Middle frontal gyrus (tissue), 1 donor: ENCODE data around the gene DTHD1.

ENCODE experiments used
- DNase-seq: peaks from one replicate; pipeline ENCODE4 v3.0.0-alpha.2; 2015; ENCODE audit warnings: low spot score; ENCODE audit errors: extremely low spot score

DTHD1 gene

DNA sequence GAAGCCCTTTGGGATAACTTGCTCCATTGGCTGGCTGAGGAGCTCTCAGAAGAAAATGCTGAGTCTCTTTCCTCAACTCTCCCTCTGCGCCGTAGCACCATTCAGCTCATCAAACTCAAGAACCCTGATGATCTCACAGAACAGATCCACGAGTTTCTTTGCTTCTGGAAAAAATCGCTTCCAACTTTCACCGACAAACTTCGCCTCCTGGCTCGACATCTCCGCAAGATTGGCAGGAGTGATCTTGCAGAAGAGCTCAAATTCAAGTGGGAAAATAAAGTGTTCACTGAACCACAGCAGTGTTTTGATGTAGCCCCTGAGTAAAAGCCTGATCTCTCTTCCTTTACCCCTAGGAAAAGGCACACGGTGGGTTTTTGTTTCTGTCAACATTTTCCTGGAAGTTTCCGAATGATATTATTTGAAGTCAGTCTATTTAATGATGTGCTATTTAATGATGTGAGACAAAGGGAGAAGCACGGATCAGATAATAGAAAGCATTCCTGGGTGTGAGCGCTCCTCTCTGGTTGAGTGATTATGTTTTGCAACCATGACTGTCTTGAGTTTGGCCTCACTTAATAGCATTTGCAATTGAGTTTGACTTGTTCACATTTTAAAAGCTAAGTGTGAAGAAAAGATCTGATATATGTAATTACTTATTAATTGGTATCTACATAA, 62.2 kb downstream of the DTHD1 start:
- DNase-seq, result no peak

DNA sequence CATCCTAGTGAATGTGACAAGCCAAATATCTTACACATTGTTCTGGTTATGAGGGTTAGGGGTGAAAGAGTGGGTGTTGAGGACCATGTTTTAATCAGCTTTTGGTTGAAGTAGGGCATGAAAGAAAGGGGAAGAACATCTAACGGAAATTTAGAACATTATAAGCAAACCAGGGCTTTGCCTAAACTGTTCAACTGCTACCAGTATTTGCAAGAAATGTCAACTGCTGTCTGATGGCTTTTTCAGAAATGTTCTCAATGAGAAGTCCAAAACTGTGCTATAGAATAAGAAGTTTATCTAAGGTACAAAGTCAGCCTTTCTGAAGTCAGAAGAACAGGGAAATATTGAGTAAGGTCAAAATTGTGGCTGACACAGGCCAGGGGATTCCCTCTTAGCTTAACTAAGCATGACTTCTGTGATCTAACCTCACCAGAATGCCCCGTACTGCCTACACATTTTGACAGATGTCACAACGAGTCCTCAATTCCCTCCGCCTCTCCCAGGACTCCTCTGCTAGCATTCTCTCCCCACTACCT, 67.1 kb downstream of the DTHD1 start:
- no peak for DNase-seq

DNA sequence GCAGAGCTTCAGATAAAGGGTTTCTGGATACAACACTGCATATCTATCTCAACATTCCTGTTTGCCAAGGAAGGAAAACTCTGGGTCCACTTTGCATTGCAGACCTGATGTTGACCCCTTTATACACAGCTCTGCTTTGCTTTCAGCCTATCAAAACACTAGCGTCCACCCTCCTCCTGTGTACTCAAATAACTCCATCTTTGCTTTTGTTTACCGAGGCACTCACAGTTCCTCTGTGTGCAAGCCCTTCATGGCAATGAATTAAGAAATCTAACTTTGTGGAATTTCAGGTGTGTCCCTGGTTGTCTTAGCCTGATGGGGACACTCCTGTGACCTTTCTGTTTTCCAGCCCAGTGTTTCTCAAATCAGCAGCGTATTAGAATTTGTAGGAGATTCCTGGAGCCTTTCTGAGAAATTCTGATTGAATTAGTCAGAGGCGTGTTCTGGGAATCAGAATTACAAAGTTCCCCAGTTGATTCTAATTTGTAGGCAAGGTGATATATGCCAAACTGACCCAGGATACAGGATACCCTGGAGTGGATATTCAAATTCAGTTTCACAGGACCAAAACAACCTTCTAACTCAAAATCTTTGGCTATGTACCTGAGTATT, 68.6 kb downstream of the DTHD1 start:
- no peak for DNase-seq

DNA sequence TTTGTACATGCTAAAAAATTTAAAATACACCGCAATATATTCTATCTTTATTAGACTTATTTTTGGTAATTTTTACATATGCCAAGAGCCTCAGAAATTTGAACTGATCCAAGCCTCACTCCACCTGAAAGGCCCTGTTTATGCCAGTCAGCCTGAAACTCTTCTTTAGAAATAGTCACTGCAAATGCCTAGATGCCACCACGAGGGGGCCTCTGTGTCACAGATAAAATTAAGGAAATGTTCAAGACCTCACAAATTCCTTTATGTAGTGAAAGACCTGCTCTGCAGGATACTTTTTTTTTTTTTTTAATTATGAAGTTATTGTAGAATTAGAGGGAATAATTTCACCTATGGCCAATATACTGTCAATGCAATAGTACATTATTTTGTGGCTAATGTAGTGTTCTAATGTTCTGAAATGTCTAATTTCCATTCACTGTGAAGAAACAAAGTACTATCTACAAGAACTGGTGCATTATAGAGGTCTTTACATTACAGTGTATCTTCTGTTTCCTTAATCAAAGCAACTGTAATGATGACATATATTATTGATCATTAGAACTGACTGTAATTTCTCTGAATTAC, 69.8 kb downstream of the DTHD1 start:
- peak; percentile 81 for DNase-seq

DNA sequence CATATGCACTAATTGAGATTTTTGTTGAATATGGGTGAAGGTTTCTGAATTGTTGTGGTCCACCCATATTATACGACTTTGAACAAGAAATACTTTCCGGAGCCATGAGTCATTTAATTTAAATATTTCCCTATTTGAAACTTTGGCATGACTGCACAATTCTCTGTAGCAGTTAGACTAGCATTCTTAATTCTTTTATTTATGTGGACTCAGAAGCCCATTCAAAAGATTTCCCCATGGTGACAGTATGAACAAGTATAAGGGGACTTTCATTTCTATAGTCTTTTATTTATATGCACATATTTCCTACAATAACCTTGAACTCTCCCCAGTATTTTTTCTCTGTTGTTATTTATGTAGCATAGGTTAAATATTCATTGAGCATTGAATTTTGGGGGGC, 72.6 kb downstream of the DTHD1 start:
- no peak for DNase-seq

DNA sequence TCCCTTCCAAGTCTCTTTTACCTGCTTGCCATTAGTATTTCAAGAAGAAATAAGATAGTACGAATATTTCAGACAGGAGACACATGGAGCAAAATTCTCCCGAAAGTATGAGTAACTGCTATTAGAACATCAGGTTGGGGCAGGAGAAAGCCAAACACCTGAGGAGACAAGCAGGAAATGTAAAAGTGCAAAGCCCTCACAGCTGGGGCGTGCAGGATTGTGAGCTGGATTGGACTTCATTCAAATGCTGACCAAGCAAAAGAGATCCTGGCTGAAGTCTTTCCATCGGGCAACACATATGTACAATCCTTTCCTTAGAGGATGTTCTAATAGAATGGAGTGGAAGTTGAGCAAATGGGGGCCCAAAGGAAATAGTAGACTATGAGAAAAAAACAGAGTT, 76.8 kb downstream of the DTHD1 start:
- DNase-seq, result no peak

DNA sequence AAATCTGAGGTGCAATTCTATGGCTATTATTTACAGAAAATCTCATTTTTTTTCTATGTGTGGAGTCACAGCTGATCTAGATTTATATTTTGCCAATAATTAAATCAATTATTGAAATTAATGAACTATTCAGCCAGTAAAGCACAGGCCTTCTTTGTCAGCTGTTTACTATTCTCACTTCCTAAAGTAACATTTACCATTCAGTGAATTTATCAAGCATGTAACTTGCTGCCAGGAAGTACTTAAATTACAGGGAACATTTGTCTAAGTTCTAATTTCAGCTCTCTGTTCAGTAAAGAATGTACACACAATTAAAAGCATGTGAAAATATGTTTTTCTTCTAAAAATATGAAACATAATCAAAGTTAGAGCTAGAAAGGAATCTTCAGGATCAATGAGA, 79.3 kb downstream of the DTHD1 start:
- no peak for DNase-seq

DNA sequence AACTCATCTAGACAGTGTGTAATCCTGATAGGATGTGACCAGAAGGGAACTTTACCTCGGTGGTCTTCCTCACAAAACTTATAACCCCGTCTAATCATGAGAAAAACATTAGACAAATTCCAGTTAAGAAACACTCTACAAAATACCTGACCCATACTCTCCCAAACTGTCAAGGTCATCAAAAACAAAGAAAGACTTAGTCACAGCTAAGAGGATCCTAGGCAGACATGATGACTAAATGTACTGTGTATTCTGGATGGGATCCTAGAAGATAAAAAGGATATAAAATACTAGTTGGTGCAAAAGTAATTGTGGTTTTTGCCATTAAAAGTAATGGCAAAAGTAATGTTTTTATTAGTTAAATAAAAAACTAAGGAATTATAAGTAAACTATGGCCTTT, 81.6 kb downstream of the DTHD1 start:
- no peak for DNase-seq

DNA sequence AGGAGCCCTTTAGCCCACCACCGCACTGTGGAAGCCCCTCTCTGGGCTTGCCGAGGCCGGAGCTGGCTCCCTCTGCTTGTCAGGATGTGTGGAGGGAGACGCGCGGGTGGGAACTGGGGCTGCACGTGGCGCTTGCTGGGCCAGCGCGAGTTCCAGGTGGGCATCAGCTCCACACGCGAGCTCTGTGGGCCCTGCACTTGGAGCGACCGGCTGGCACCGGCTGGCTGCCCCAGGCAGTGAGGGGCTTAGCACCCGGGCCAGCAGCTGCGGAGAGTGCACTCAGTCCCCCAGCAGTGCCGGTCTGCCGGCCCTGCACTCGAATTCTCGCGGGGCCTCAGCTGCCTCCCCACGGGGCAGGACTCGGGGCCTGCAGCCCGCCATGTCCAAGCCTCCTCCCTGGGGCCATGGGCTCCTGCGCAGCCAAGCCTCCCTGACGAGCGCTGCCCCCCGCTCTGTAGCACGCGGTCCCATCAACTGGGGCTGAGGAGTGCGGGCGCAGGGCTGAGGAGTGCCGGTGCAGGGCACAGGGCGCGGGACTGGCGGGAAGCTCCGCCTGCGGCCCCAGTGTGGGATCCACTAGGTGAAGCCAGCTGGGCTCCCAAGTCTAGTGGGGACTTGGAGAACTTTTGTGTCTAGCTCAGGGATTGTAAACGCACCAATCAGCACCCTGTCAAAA, 93.6 kb downstream of the DTHD1 start:
- no peak for DNase-seq

DNA sequence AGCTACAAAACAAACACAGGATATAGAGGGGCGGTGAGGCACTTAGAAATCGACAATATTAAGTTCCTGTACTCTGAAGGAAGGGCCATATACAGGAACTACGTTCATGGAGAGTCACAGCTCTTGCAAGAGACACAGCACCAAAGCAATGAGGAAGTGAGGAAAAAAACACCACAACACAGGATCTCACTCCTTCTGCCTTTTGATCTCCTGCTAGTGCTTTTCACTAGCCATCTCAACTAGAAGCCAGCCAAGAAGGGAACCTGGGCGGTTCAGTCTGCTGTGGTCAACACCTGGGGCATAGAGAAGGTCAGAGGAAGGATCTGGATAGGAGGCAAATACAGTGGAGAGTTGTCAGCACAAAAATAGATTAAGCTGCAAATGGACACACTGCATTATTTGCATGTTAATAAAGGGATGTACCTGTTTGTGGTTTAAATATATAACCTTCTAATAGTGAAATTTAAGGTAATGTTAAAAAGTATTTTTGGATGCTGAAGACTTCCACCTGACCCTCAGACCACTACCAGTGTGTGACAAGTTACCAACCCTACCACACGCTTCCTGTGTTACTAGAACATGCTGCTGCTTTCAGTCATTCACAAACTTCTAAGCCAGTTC, 104.6 kb downstream of the DTHD1 start:
- no peak for DNase-seq

DNA sequence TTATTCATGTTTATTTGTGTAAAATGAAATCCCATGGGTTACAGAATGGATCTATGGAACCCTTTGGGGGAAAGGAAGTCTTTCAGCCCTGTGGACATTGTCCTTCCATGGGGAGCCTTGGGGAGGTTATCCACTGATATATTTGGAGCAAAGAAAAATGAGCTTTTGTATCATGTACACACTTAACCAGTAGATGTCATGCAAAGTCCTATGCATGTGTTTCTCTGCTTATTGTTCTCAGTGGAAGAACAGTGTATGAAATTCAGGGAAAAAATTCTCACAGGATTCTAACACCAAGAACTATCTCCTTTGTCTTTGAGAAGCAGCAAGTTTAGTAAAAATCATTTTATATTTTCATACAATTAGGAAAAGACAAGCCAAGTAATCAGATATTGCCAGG, 105.3 kb downstream of the DTHD1 start:
- DNase-seq, result no peak

DNA sequence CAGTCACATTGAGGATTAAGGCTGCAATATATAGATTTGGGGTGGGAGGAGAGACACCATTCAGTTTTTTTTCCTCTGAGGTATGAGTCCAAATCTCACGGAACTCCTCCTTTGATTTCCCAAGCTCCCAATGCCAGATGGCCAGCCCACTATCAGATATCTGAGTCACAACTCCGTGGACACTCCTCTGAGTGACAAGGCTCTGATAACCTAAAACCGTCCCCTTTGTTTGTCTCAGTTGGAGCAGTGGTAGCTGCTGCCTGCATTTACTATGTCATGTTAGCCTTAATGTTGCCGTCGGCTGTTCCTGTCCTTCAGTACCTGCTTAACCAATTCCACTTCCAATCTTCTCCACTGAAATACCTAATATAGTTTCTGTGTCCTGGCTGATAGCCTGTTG, 107.3 kb downstream of the DTHD1 start:
- DNase-seq, result no peak

DNA sequence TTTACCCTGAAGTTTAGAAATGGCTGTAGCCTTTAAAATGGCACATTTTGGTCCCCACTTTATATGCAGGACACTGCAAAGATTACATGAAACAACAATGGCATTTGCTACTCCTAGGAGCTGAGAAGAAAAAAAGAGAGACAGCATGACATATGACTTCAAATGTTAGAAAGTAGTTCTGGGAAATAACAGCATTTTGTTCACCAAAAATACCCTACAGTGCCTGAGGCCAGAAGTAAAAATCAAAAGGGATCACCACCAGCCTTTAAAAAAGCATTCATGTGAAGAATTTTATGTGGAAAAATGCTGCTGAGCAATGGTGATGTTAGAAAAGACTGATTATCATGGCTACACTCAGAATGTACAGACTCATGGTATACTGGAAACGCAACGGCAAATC, 110.0 kb downstream of the DTHD1 start:
- DNase-seq, result no peak

DNA sequence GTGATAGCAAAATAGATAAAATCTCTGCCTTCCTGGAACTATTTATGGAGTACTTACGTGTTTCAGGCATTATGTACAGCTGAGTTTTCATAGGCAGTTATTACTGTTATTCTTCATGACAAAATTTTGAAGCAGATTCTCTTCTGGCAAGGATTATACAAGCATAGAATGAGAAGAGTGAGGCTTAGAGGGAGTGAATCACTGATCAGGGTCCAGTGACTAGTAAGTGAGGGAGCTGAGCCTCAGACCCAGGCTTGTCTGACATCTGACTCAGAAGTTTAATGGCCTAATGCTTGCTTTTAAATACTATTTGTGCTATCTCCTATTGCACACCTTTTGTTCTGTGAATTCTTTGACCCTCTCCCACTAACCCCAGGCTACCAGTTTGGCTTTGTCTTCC, 110.6 kb downstream of the DTHD1 start:
- no peak for DNase-seq

DNA sequence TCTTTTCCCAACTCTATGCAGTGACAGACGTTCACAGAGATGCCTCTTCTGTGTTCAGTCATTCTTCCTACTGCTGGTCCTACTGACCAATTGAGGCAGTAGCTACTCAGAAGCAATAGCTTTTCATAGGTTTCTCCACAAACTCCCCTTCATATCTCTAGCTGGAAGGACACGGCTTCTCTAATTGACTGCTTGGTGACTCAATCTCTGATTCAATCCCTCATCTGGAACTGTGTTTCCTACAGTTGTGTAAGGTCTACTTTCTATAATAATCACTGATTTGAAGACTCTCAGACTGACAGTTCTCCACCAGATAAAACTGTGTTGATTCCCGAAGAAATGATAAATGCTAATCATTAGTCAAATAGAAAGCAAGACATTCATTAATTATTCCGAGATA, 111.5 kb downstream of the DTHD1 start:
- DNase-seq, result no peak
